ENCODE measurements around the gene TYW5.

DNA sequence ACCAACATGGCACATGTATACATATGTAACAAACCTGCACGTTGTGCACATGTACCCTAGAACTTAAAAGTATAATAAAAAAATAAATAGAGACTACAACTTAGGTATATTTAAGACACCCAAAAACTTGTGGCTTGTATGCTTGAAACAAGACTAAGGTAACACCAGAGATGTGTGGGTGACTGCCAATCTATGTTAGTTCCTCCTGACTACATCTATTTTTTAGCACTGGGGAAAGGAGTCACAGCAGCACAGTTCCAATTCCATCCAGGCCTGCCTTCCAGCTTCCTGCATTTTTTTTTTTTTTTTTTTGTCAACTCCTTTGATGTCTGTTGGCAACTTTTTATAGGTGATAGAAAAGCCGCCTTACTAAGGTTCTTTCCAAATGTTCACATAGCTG lies 26.0 kb downstream of the TYW5 start:
- TF ChIP-seq POLR2AphosphoS5 (IDR thresholded peaks at IDR 0.05; ENCODE audit: borderline replicate concordance, low read depth, low read length): no peak
- TF ChIP-seq EZH2 (IDR thresholded peaks at IDR 0.05): no peak
- TF ChIP-seq FOXP2 (optimal IDR thresholded peaks at IDR 0.05; ENCODE audit: control extremely low read depth, extremely low read length, insufficient read depth): no peak

All from SK-N-MC (cell line).